Measurements from ENCODE around the gene ZNF292.

DNA sequence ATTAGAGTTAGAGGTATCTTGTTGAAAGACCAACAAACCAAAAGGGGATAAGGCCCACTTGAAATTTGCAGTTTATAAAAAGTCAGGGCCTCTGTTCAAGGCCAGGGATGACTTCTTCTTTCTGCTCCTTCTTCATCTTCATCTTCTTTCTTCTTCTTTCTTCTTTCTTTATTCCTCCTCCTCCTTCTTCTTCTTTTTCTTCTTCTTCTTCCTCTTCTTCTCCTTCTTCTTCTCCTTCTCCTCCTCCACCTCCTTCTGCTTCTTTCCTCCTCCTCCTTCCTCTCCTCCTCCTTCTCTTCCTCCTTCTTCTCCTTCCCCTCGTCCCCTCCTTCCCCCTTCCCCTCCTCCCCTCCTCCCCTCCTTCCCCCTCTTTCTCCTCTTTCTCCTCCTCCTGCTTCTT lies 18.4 kb upstream of the ZNF292 start:
- TF ChIP-seq, protein P1, sequence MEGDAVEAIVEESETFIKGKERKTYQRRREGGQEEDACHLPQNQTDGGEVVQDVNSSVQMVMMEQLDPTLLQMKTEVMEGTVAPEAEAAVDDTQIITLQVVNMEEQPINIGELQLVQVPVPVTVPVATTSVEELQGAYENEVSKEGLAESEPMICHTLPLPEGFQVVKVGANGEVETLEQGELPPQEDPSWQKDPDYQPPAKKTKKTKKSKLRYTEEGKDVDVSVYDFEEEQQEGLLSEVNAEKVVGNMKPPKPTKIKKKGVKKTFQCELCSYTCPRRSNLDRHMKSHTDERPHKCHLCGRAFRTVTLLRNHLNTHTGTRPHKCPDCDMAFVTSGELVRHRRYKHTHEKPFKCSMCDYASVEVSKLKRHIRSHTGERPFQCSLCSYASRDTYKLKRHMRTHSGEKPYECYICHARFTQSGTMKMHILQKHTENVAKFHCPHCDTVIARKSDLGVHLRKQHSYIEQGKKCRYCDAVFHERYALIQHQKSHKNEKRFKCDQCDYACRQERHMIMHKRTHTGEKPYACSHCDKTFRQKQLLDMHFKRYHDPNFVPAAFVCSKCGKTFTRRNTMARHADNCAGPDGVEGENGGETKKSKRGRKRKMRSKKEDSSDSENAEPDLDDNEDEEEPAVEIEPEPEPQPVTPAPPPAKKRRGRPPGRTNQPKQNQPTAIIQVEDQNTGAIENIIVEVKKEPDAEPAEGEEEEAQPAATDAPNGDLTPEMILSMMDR (IDR thresholded peaks at IDR 0.05) = no peak
- no peak for TF ChIP-seq POLR2A (IDR thresholded peaks at IDR 0.05)
